ENCODE measurements around the gene UBE2G2. TPM values are rescaled to one million over a fixed set of nuclear protein-coding genes. Genes with fewer than 3 reads are reported as not detected.

The UBE2G2 gene
- total and polyA plus RNA-seq, 8 donors = 30.6 to 116 (median 66.2) TPM

- no peak for DNase-seq
- peaks cover 0 to 39% (median 0%) of the 10 kb centered on the region in 3 donors for H3K27me3 ChIP-seq
- no peaks in the 10 kb centered on the region for H3K36me3 ChIP-seq
- H3K27ac ChIP-seq = no peak overlapping the region
- no peak for TF ChIP-seq CTCF (IDR thresholded peaks at IDR 0.05)
- no peak for TF ChIP-seq POLR2A (IDR thresholded peaks at IDR 0.05)
- no peak for TF ChIP-seq POLR2AphosphoS5 (IDR thresholded peaks at IDR 0.05)
- no peak for TF ChIP-seq EP300 (IDR thresholded peaks at IDR 0.05)
- 87 to 96% (median 92%) methylated on average over 7 to 13 of the region's 13 CpGs for WGBS, 5 donors
- H3K9me3 ChIP-seq = no peaks in the 10 kb centered on the region
- H3K4me1 ChIP-seq = peaks cover 0 to 16% (median 9%) of the 10 kb centered on the region in 4 donors
- intact Hi-C loops (cut with DNase I; ENCODE audit: low total_unique reads) = no loop called here
- no peak overlapping the region for H3K4me3 ChIP-seq
Observed at GRCh38 chr21:44837537-44837936, 35.9 kb upstream of the UBE2G2 start.

GRCh38 chr21:44836666-44837471 lies 35.2 kb upstream of the UBE2G2 start:
- no peaks in the 10 kb centered on the region for H3K36me3 ChIP-seq
- no peaks in the 10 kb centered on the region for H3K9me3 ChIP-seq
- intact Hi-C loops (cut with DNase I; ENCODE audit: low total_unique reads) = no loop called here
- 58 to 86% (median 72%) methylated on average over 24 to 37 of the region's 37 CpGs for WGBS, 5 donors
- no peak overlapping the region for H3K27ac ChIP-seq
- H3K27me3 ChIP-seq = peaks cover 0 to 33% (median 0%) of the 10 kb centered on the region in 3 donors
- peak in 1 of 2 donors; percentile 72 for DNase-seq
- H3K4me3 ChIP-seq = no peak overlapping the region
- peaks cover 0 to 16% (median 9%) of the 10 kb centered on the region in 4 donors for H3K4me1 ChIP-seq
- TF ChIP-seq POLR2AphosphoS5 (IDR thresholded peaks at IDR 0.05) (no peak), POLR2A (IDR thresholded peaks at IDR 0.05) (no peak), EP300 (IDR thresholded peaks at IDR 0.05) (no peak), CTCF (IDR thresholded peaks at IDR 0.05) (no peak)

- no peak overlapping the region for H3K27ac ChIP-seq
- 37 to 57% (median 40%) methylated on average over 3 of the region's 3 CpGs; no CpG with 5 or more reads in 2 of the 5 donors for WGBS, 5 donors
- no peak overlapping the region for H3K4me3 ChIP-seq
- H3K36me3 ChIP-seq = no peaks in the 10 kb centered on the region
- H3K9me3 ChIP-seq = no peaks in the 10 kb centered on the region
- H3K4me1 ChIP-seq = peaks cover 0 to 16% (median 9%) of the 10 kb centered on the region in 4 donors
- peaks cover 0 to 29% (median 0%) of the 10 kb centered on the region in 3 donors for H3K27me3 ChIP-seq
- no peak for DNase-seq
- no peak for TF ChIP-seq POLR2A (IDR thresholded peaks at IDR 0.05)
- no peak for TF ChIP-seq EP300 (IDR thresholded peaks at IDR 0.05)
- TF ChIP-seq POLR2AphosphoS5 (IDR thresholded peaks at IDR 0.05) = no peak
- TF ChIP-seq CTCF (IDR thresholded peaks at IDR 0.05) = no peak
- intact Hi-C loops (cut with DNase I; ENCODE audit: low total_unique reads) = no loop called here
Observed at GRCh38 chr21:44836349-44836665, 34.7 kb upstream of the UBE2G2 start.

GRCh38 chr21:44835647-44835973 lies 34.0 kb upstream of the UBE2G2 start:
- WGBS, 5 donors = 70 to 76% (median 73%) methylated on average over 2 to 8 of the region's 8 CpGs
- no peak overlapping the region for H3K27ac ChIP-seq
- H3K9me3 ChIP-seq = no peaks in the 10 kb centered on the region
- TF ChIP-seq EP300 (IDR thresholded peaks at IDR 0.05) (no peak), POLR2AphosphoS5 (IDR thresholded peaks at IDR 0.05) (no peak), POLR2A (IDR thresholded peaks at IDR 0.05) (no peak), CTCF (IDR thresholded peaks at IDR 0.05) (no peak)
- H3K4me1 ChIP-seq = peaks cover 0 to 16% (median 9%) of the 10 kb centered on the region in 4 donors
- H3K27me3 ChIP-seq = peaks cover 0 to 22% (median 0%) of the 10 kb centered on the region in 3 donors
- no peak overlapping the region for H3K4me3 ChIP-seq
- intact Hi-C loops (cut with DNase I; ENCODE audit: low total_unique reads) = no loop called here
- no peaks in the 10 kb centered on the region for H3K36me3 ChIP-seq
- DNase-seq = no peak

Measured in stomach (tissue), 9 donors.